Measurements from ENCODE around the gene GAS7.

The GAS7 gene

GRCh38 chr17:10200016-10200415 lies 1.6 kb upstream of the GAS7 start:
- no peak for DNase-seq

GRCh38 chr17:10197721-10198508 lies 491 bp downstream of the GAS7 start:
- DNase-seq = no peak

- no peak for DNase-seq
Measured at GRCh38 chr17:10197362-10197720, 1.1 kb downstream of the GAS7 start.

GRCh38 chr17:10196941-10197340 lies 1.5 kb downstream of the GAS7 start:
- DNase-seq = no peak

GRCh38 chr17:10196384-10196895 lies 2.0 kb downstream of the GAS7 start:
- no peak for DNase-seq

- no peak for DNase-seq
Measured at GRCh38 chr17:10195090-10195805, 3.2 kb downstream of the GAS7 start.

- no peak for DNase-seq
Measured at GRCh38 chr17:10193632-10194031, 4.8 kb downstream of the GAS7 start.

- no peak for DNase-seq
Measured at GRCh38 chr17:10192972-10193371, 5.4 kb downstream of the GAS7 start.

GRCh38 chr17:10192461-10192860 lies 5.9 kb downstream of the GAS7 start:
- DNase-seq = no peak

- no peak for DNase-seq
Measured at GRCh38 chr17:10187456-10187855, 10.9 kb downstream of the GAS7 start.

GRCh38 chr17:10186771-10187410 lies 11.5 kb downstream of the GAS7 start:
- no peak for DNase-seq

GRCh38 chr17:10183931-10184930 lies 14.2 kb downstream of the GAS7 start:
- no peak for DNase-seq

GRCh38 chr17:10182785-10183184 lies 15.6 kb downstream of the GAS7 start:
- no peak for DNase-seq

GRCh38 chr17:10178506-10178991 lies 19.9 kb downstream of the GAS7 start:
- DNase-seq = no peak

GRCh38 chr17:10177913-10178505 lies 20.4 kb downstream of the GAS7 start:
- no peak for DNase-seq

- DNase-seq = no peak
Measured at GRCh38 chr17:10177131-10177912, 21.1 kb downstream of the GAS7 start.

GRCh38 chr17:10173913-10174312 lies 24.5 kb downstream of the GAS7 start:
- DNase-seq = no peak

- no peak for DNase-seq
Measured at GRCh38 chr17:10172778-10173177, 25.6 kb downstream of the GAS7 start.

GRCh38 chr17:10172241-10172741 lies 26.1 kb downstream of the GAS7 start:
- no peak for DNase-seq

- DNase-seq = no peak
Measured at GRCh38 chr17:10171581-10171981, 26.8 kb downstream of the GAS7 start.

GRCh38 chr17:10171122-10171571 lies 27.3 kb downstream of the GAS7 start:
- DNase-seq = no peak
